NCI-H1694 (cell line): Measurements from ENCODE around the gene KIF13A.
"Not testable (repeated sequence)": the region's sequence is repeated elsewhere in the genome, so short reads cannot be mapped to it uniquely, and the experiment has no call there.

ENCODE experiments used
- DNase-seq: peaks from one replicate; lab custom pipeline; 2025; lab: John Stamatoyannopoulos, UW

The KIF13A gene

DNA sequence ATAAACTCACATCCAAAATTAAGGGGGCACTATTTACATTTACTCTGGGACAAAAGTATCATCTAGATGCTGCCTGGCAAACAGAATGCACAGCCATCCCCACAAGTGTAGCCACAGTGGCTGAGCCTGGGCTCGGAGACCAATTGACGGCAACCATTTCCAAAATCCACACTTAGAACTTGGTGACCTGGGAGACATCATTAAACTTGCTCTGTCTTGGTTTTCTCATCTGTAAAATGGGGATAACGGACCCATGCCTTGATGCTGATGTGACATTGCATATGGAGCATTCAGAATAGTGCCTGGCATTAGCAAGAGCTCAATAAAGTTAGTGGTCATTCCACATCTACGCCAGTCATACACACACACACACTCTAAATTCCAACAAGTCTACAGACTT is 140.7 kb downstream of the KIF13A start:
- DNase-seq, result no peak

GRCh38 chr6:17845598-17845997 is 141.8 kb downstream of the KIF13A start:
- no peak for DNase-seq

GRCh38 chr6:17844967-17845366 is 142.5 kb downstream of the KIF13A start:
- DNase-seq, result not testable (repeated sequence)

DNA sequence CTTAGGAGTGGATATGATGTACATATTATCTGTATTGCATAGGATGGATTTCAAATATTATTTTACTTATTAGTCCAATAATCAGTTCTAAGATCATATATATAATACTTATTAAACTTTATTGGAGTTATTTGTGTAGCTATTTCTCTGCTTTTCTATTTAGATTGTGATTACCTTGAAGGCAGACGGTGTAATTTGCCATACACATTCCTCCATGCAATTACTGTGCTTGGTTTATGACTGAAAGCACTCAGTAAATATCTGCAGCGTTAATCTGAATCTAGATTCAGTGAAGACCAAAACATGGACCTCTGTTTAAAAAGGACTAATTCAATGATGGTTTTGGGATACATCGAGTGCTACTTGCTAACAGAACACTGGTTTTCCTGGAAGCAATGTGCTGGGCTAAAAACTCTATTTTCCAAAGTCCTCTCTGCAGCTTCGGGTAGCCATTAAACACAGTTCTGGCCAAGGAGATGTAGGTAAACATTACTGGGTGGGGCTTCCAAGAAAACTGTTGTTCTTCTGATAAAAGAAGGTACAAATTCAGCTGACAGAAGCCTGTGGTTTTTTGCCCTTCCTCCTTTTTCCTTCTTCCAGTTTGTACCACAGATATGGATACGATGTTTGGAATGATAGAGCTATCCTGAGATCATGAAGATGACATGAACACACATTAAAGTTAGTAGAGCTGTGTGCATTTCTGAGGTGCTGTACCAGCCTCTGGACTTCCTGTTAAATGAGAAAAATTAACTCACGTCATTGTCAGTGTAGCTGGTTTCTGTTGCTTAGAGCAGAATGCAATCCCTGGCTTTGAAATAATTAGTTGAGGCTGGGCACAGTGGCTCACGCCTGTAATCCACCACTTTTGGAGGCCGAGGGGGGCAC is 144.3 kb downstream of the KIF13A start:
- no peak for DNase-seq

DNA sequence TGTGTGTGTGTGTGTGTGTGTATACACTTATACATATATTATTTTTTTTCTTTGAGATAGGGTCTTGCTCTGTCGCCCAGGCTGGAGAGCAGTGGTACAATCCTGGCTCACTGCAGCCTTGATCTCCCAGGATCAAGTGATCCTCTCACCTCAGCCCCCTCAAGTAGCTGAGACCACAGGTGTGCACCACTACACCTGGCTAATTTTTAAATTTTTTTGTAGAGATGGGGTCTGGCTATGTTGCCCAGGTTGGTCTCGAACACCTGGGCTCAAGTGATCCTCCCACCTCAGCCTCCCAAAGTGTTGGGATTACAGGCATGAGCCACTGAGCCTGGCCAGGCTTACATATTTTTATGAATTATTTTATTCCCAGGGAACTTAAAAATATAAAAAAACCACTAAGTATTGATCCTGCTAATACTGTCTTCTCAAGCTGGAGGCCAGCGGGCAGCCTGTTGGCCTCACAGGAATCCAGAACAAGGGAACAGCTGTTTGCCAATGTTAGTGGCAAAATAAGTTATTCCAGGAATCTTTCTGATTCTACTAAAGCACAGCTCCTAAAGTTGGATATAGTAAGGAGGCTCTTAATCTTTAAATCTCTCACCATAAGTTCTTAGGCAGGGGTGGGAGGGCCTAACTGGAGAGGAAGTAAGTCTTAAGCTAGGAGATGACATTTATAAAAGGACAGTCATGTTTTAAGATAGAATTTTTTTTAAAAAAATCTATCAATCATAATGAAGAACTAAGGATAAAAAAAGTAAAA is 145.2 kb downstream of the KIF13A start:
- no peak for DNase-seq

DNA sequence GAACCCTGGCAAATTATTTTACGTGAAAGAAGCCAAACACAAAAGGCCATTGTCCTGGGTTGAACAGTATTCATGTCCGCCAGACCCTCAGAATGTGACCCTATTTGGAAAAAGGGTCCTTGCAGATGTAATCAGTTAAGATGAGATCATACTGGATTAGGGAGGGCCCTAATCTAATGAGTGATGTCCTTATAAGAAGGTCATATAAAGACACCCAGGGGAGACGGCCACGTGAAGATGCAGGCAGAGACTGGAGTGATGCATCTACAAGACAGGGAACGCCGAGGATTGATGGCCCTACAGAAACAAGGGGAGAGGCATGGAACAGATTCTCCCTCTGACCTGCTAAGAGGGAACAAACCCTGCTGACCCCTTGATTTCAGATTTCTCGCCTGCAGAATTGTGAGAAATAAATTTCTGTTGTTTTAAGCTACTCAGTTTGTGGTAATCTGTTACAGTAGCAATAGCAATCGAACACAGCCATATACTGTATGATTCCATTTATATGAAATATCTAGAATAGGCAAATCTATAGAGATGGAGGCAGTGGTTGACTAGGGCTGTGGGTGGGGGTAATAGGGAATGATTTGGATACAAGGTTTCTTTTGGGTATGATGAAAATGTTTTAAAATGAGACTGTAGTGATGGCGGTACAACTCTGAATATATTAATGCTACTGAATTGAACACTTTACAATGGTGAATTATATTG is 147.8 kb downstream of the KIF13A start:
- no peak for DNase-seq

DNA sequence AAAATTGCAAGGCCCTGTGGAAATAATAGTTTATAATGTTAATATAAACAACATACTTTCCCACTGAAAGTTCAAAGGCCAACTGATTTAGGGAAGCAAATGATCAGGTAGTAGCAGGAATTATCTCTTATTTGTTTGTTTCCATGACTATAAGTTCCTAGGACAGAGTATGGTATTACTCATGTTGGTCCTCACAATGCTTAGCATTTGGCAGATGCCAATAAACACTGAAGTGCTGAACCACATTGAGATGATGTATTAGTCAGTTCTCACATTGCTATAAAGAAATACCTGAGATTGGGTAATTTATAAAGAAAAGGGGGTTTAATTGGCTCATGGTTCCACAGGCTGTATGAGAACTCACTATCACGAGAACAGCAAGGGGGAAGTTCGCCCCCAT is 151.1 kb downstream of the KIF13A start:
- DNase-seq, result no peak

DNA sequence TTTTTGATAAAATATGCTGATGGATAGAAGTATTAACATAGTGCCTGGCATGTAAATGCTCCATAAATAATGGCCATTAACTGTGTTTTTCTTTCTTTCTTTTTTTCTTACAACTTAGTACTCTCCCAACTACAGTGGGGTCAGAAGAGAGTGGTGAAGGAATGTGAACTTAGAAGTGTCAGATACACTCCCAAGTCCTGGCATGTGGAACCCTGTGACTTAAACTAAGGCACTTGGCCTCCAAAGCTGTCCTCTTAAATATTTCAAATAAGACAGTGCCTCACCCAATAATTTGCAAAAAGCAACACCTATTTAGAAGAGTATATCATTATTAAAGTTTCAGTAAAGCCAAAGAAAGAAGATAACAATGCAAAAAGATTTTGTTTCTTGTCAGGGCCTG is 151.7 kb downstream of the KIF13A start:
- no peak for DNase-seq

DNA sequence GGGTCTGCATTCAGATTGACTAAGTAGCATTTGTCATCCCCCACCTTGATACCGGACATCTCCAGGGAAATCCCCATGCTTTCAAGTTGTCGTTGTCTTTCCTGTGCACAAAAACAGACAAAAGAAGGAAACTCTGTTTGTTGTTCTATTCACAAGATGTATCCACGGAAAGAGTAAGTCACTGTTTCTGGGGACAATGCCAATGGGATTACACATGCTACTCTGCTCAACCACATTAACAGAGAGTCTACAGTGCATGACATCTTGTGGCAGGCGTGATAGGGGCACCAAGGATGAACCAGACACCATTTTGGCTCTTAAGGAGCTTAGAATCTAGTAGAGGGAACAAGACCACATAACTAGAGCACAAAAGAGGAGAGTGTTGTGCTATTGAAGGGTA is 156.3 kb downstream of the KIF13A start:
- no peak for DNase-seq

DNA sequence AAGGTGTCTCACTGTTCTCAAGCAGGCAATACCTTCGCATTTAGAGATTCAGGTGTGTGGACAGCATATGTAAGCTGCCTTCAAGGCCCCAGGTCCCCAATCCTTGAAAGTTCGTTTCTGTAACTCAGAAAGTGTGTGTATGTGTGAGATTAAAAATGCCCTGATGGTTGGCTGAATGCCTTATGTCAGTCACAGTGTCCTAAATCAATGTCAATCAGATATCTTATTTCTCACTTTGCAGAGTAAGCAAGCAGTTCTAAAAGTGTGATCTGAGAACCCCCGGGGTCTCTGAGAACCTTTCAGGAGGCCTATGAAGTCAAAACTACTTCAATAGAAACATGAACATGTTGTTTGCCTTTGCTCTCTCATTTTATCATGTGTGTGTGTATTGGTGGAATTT is 157.5 kb downstream of the KIF13A start:
- DNase-seq, result no peak

GRCh38 chr6:17828149-17828548 is 159.3 kb downstream of the KIF13A start:
- no peak for DNase-seq

- no peak for DNase-seq
These were observed 161.1 kb downstream of the KIF13A start for GRCh38 chr6:17826301-17826700.

DNA sequence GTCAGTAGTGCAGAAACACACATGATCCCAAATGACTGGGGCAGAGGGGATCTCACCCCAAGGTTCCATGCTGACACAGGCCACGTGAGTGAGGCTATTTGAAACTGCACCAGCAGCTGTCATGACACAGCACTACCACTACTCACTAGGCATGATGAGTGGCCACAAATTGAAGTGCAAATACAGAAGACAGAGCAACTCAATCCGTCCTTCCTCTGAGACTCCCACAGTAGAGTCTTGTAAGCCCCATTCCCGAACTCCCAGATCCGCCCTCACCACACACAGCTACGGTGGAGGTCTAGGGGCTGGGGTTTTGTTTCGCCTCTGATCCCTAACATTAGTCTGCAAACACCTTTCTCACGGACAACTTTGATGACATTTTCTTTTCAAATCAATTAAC is 167.4 kb downstream of the KIF13A start:
- DNase-seq, result no peak

GRCh38 chr6:17817763-17818162 is 169.7 kb downstream of the KIF13A start:
- no peak for DNase-seq

GRCh38 chr6:17816921-17817611 is 170.4 kb downstream of the KIF13A start:
- no peak for DNase-seq

- DNase-seq, result no peak
These were observed 173.9 kb downstream of the KIF13A start for GRCh38 chr6:17813542-17813941.

- no peak for DNase-seq
These were observed 175.1 kb downstream of the KIF13A start for GRCh38 chr6:17812311-17812710.

GRCh38 chr6:17808609-17809008 is 178.8 kb downstream of the KIF13A start:
- no peak for DNase-seq

- not testable (repeated sequence) for DNase-seq
These were observed 180.0 kb downstream of the KIF13A start for GRCh38 chr6:17807431-17807830.

DNA sequence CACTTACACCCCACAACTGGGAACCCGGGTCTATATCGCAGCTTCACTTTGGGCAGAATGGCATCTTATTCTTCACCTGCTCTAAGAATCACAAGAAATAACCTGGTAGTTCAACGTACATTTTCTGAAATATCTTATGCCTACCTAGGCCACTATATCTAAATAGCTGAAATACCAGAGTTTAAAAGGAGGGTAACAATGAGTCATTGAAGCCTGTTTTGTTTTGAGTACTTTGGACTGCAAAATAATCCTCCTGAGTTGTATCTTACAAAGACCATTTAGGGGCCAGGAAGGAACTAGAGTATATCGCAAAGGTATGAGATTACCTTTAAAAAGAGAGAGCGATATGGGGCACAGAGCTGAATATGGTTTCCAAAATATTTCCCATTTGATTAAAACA is 184.0 kb downstream of the KIF13A start:
- no peak for DNase-seq

GRCh38 chr6:17798477-17799154 is 188.8 kb downstream of the KIF13A start:
- no peak for DNase-seq
